Muscle of leg (tissue), 16 donors: Measurements from ENCODE around the gene LEKR1. TPM values are rescaled to one million over a fixed set of nuclear protein-coding genes. Genes with fewer than 3 reads are reported as not detected.

ENCODE experiments used
- DNase-seq: peaks from one replicate; pipeline ENCODE4 v3.0.0; 2013
- H3K27ac ChIP-seq: one replicate; pipeline ENCODE4 v1.5.1; 2013; ENCODE audit warnings: mild to moderate bottlenecking, low read length, control low read depth
- H3K27me3 ChIP-seq: one replicate; pipeline ENCODE4 v1.6.1; 2013; ENCODE audit warnings: low read length; ENCODE audit not compliant: control insufficient read depth, insufficient read depth
- H3K36me3 ChIP-seq: one replicate; pipeline ENCODE4 v1.6.1; 2013; ENCODE audit warnings: low read length; ENCODE audit not compliant: control insufficient read depth, insufficient read depth
- H3K4me1 ChIP-seq: one replicate; pipeline ENCODE4 v1.6.1; 2013; ENCODE audit warnings: low read length; ENCODE audit not compliant: control insufficient read depth, insufficient read depth
- H3K4me3 ChIP-seq: one replicate; pipeline ENCODE4 v1.5.1; 2013; ENCODE audit warnings: low read length, control low read depth
- H3K9me3 ChIP-seq: replicated peaks from 2 replicates; pipeline ENCODE4 v1.6.1; 2013; ENCODE audit warnings: low read depth, low read length; ENCODE audit not compliant: control insufficient read depth
- WGBS: methylation state at CpG from one replicate; pipeline ENCODE4 v1.1.5; 2013; ENCODE audit warnings: missing lambda C conversion rate; ENCODE audit not compliant: insufficient coverage; 5-methylcytosine and 5-hydroxymethylcytosine counted together
- long read RNA-seq, 11 donors: transcript quantifications; one replicate each; lab custom pipeline, GENCODE V29; 2026
- polyA plus RNA-seq, 8 donors: library from polyadenylated mRNA; unstranded; fragments of 120-200 nt; gene quantifications; one replicate each; pipeline versions ENCODE4 v1.2.1 to v1.2.3, GENCODE V29; 2013; ENCODE audit warnings: inconsistent platforms in 1 of 8, low replicate concordance in 1 of 8; ENCODE audit not compliant: insufficient read length in 8 of 8, insufficient read depth in 1 of 8
- total RNA-seq: library from RNA; stranded (reverse); fragments of 120-200 nt; gene quantifications from one replicate; pipeline ENCODE4 v1.2.4, GENCODE V29; 2013

Gene LEKR1
- total RNA-seq (0.27 TPM), polyA plus RNA-seq (1 to 10 TPM in 2 of 8 donors, under 1 TPM in 6; 0.15 to 1.5 (median 0.67) TPM)
- long read RNA-seq, donor 1: 0 reads
- long read RNA-seq, donor 2: 0 reads
- long read RNA-seq, donor 3: 0 reads
- long read RNA-seq, donor 4: 0 reads
- long read RNA-seq, donor 5: 0 reads
- long read RNA-seq, donor 6, partial matches to known transcripts: 18 of 18 reads
- long read RNA-seq, donor 6, other reads (novel, unspliced or antisense): 0 of 18 reads
- long read RNA-seq, donor 7, partial matches to known transcripts: 0 of 1 reads
- long read RNA-seq, donor 7, other reads (novel, unspliced or antisense): 0 of 1 reads
- long read RNA-seq, donor 8: 0 reads
- long read RNA-seq, donor 9: 0 reads
- long read RNA-seq, donor 10: 0 reads
- long read RNA-seq, donor 11: 0 reads

DNA sequence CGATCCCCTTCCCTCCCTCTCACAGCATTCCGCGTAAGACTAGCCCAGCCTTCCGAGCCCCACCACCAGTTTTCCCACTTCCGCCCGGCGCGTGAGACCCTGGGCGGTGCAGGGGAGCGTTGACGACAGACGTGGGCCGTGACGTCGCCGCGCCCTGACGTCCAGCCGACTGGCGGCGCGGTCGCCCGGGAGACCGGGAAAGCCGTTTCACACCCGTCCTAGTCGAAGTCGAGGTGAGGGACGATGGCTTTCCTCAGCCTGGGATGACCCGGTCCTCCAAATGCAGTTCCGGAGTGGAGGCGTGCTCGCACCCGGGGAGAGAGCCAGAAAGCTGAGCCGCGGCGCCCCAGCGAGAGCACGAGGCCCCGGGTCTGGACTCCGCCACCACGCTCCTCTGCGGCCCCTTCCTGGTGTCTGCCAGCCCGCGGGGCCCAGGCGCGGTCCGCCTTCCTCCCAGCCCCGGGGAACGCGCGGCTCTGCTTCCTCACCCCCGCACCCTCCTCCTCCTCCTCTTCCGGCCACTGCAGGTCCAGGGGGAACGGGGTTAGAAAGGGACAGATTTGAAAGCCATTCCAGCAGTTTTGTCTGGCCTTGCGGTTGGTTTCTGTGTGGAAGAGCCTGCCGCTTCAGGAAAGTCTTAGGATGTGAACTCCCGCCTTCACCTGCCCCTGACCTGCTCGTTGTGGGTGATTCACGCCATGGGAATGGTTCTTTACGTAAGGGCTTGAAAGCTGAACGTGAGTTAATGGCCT lies at the start of gene LEKR1:
TSS of gene LEKR1 (plus strand) at position 210 of the 752 bp plus-strand sequence. CDS start 2,977 bp downstream, outside the sequence.
- Histone ChIP-seq H3K4me3 (peak within 1 kb of the TSS; percentile 67), H3K36me3 (no peaks in the 10 kb centered on the region), H3K4me1 (peaks cover 6% of the 10 kb centered on the region), H3K9me3 (no peaks in the 10 kb centered on the region), H3K27me3 (no peaks in the 10 kb centered on the region), H3K27ac (peak within 1 kb of the TSS; percentile 95)
- peak; percentile 94 for DNase-seq
- WGBS: under 1% methylated on average over 52 of the region's 63 CpGs

DNA sequence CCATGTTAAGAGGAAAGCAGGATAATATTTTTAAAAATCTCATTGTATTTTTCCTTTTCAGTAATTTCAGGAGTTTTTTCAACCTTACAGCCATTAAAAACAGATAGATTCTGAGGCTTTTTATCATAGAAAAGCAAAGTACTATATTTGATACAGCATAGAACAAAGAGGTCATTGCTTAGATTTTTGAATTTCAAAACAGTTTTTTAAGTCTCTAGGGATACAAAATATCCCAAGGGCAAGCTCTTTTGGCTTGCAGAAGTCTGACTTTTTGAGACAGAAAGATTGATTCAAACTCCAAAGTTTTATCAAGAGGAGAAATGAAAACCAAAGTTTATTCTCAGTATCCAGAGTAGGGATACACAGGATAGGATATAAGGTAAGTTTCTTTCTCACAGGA lies 49.3 kb upstream of the LEKR1 start:
- no peak for DNase-seq
- no peaks in the 10 kb centered on the region for H3K4me1 ChIP-seq
- no peak overlapping the region for H3K27ac ChIP-seq
- H3K9me3 ChIP-seq: no peaks in the 10 kb centered on the region
- no peaks in the 10 kb centered on the region for H3K27me3 ChIP-seq
- no peaks in the 10 kb centered on the region for H3K36me3 ChIP-seq
- no peak overlapping the region for H3K4me3 ChIP-seq

DNA sequence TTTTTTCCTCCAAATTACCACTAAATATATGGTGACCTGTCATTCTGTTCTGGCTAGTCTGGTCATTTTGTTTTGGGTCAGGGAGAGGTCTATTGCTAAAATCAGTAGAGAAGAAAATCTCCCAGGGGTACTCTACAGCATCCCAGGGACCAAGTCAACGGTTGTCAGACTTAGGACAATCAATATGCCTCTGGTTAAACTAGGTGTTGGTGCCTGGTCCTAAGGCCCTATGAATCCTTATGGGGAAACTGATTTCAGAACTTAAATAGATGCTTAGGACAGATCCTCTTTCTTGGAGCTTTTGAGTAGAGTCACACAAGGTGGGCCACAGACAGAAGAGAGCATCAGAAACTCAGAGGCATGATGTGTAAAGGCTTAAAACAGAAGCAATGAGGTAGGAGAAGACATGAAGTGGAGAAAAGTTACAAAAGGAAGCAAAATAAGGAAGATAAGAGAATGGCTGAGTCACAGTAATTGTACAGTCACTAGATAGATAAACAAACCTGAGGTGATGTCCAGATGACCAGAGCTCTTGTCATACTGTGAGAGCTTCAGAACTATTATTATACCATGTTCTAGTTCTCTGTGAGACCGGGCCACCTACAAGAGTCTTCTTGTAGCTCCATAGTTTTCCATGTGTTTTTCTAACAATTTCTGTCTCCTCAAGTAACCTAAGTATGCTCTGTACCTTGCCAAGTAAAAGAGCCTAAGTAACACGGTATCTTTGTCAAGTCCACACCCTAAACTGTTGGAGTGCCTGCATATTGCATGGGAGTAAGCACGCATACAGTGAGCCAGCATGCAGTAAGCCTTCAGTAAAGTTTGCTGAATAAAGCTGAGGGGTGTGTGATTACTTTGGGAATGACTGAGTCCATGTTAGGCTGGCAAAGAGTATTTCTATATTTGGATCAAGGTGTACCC lies 44.6 kb upstream of the LEKR1 start:
- WGBS: 76% methylated on average over 4 of the region's 4 CpGs
- no peak for DNase-seq
- Histone ChIP-seq H3K27ac (no peak overlapping the region), H3K27me3 (no peaks in the 10 kb centered on the region), H3K9me3 (no peaks in the 10 kb centered on the region), H3K4me3 (no peak overlapping the region), H3K4me1 (no peaks in the 10 kb centered on the region), H3K36me3 (no peaks in the 10 kb centered on the region)

DNA sequence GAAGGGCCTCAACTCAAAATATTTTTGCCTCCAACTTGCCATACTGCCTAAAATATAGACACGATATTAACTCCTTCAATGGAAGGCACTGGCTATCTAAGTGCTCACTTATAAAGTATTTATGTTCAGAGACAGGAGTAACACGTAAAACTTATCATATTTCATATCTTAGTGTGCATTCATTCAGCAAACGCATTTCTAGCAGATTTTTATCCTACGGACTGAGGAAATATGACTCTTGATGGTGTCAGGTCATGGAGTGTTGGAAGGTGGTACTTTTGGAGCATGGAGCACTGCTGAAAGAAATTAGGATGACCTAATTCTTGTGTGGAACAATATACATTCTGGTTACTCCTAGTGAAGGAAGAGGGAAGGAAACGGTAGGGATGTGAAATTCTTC lies 43.8 kb upstream of the LEKR1 start:
- no CpG with 5 or more reads among the region's 5 CpGs for WGBS
- DNase-seq: no peak

DNA sequence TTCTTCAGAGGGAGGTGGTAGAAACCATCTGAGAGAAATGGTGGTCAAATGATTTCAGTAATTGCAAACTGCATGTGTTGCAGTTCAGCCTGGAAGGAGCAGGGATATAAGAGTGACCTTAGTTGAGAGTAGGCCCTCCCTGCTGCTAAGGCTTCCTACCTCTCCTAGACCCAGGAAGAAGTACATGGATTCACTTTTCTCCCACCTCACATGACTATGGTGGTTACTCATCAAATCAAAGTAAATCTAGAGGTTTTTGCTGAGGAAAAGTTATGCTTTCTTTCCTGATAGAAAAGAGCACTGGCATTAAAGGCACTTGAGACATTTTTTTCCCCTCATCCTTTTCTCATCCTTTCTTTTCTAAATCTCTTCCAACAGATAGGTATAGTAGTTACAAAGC lies 43.2 kb upstream of the LEKR1 start:
- H3K4me3 ChIP-seq: no peak overlapping the region
- DNase-seq: no peak
- no peaks in the 10 kb centered on the region for H3K27me3 ChIP-seq
- H3K27ac ChIP-seq: no peak overlapping the region
- H3K4me1 ChIP-seq: no peaks in the 10 kb centered on the region
- H3K36me3 ChIP-seq: no peaks in the 10 kb centered on the region
- H3K9me3 ChIP-seq: no peaks in the 10 kb centered on the region

More for the DNA sequence above, 43.8 kb upstream of the LEKR1 start:
- Histone ChIP-seq H3K27me3 (no peaks in the 10 kb centered on the region), H3K36me3 (no peaks in the 10 kb centered on the region), H3K27ac (no peak overlapping the region), H3K4me3 (no peak overlapping the region), H3K4me1 (no peaks in the 10 kb centered on the region), H3K9me3 (no peaks in the 10 kb centered on the region)

DNA sequence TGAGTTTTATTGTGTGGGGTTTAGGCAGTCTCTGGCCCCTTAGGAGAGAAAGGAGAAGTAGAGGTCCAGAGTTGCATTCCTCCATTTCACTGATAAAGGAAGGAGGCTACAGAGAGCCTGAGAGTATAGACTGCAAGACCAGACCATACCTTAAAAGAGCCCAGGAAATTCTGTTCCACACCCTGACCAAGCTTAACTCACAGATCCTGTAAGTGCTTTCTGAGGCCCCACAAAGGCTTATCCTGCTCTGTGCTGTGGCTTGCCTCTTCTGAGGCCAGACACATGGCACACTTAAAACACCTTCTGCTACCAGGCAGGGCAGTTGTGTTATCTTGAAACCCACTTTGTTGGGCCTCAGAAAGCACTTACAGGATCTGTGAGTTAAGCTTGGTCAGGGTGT lies 39.2 kb upstream of the LEKR1 start:
- no peaks in the 10 kb centered on the region for H3K27me3 ChIP-seq
- no peaks in the 10 kb centered on the region for H3K4me1 ChIP-seq
- no peak overlapping the region for H3K4me3 ChIP-seq
- no peak overlapping the region for H3K27ac ChIP-seq
- H3K9me3 ChIP-seq: no peaks in the 10 kb centered on the region
- H3K36me3 ChIP-seq: no peaks in the 10 kb centered on the region
- DNase-seq: no peak

DNA sequence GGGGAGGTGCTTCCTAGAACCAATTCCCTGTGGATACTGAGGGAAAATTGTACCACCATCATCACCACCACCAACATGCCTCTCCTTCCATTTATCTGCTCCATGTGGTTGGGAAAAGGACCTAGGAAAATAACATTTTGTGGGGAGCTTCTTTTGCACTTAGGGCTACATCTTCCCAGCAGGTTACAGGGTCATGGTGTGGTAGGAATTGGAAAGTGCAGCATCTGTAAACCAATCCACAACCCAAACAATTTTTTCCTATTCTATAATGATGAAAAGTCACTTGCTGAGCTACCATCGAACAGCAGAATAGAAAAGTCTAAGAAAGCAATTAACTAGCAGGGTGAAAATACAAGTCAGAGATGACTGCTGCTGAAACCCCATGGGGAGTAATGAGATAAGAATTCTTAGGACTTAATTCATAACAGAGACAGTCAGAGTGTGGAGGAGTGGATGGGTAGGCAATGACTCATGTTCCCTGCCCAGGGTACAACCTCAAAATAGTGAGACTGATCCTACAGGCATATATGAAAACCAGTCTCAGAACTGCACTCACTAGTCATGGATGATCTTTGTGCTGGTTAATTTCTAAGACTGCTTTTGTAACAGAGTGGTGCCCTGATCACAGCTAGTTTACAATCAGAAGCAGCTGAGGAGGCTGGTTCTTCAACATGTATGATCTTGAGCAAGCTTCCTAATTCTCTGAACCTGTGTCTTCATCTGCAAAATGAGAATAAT lies 38.1 kb upstream of the LEKR1 start:
- WGBS: no CpG with 5 or more reads among the region's 1 CpG
- Histone ChIP-seq H3K27ac (no peak overlapping the region), H3K27me3 (no peaks in the 10 kb centered on the region), H3K4me1 (no peaks in the 10 kb centered on the region), H3K4me3 (no peak overlapping the region), H3K9me3 (no peaks in the 10 kb centered on the region), H3K36me3 (no peaks in the 10 kb centered on the region)
- no peak for DNase-seq

DNA sequence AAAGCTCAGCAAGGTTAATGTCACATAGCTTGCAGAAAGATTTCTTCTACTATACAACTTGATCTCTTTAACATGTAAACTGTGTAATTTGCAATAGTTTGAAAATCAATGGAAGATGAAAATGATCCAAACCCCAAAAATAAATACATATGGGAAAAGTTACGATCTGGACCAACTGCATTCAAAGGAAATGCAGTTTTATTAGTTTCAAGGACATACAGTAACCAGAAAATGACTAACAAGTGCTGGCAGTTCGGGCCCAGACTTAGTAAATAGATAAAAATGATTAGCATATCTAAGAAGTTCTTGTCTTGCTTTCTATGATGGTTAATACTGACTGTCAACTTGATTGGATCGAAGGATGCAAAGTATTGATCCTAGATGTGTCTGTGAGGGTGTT lies 37.3 kb upstream of the LEKR1 start:
- no peaks in the 10 kb centered on the region for H3K9me3 ChIP-seq
- H3K27me3 ChIP-seq: no peaks in the 10 kb centered on the region
- H3K4me1 ChIP-seq: no peaks in the 10 kb centered on the region
- no peaks in the 10 kb centered on the region for H3K36me3 ChIP-seq
- WGBS: 100% methylated on average over 1 of the region's 3 CpGs
- no peak overlapping the region for H3K4me3 ChIP-seq
- no peak overlapping the region for H3K27ac ChIP-seq
- no peak for DNase-seq

DNA sequence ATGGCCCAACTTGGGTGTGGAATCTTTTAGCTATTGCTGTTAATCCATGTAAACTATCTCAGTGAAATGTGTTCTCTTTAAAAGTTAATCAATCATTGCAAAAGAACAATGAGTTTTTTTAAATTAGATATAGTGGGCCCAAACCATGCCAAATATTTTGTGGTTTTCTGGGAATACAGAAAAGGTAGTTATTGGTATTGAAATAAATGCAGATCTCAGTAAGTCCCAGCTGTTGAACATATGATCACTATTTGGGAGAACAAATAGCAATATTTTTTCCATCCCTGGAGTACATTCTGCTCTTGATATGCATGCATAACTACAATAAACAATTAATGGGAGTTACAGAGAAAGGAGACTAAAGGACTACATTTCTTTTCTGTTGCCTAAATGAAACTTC lies 36.0 kb upstream of the LEKR1 start:
- H3K4me1 ChIP-seq: no peaks in the 10 kb centered on the region
- DNase-seq: no peak
- H3K9me3 ChIP-seq: no peaks in the 10 kb centered on the region
- no peak overlapping the region for H3K27ac ChIP-seq
- H3K4me3 ChIP-seq: no peak overlapping the region
- H3K27me3 ChIP-seq: no peaks in the 10 kb centered on the region
- no peaks in the 10 kb centered on the region for H3K36me3 ChIP-seq
